ENCODE results near the gene MED17. TPM values are rescaled to one million over a fixed set of nuclear protein-coding genes. Genes with fewer than 3 reads are reported as not detected.

The MED17 gene
- total and polyA plus RNA-seq, 10 of the 15 experiments (the other 5 are each of a cell fraction or from before 2014, with no cell fraction given), result 7.3 to 38.7 (median 28.3) TPM

GRCh38 chr11:93751001-93751400 is 33.1 kb upstream of the MED17 start:
- ATAC-seq, result no peak

GRCh38 chr11:93753241-93753640 is 30.8 kb upstream of the MED17 start:
- H4K20me1 ChIP-seq (ENCODE audit: control insufficient read depth, insufficient read depth), result no peaks in the 10 kb centered on the region
- ATAC-seq (no peak), DNase-seq (ENCODE audit: low read depth, low spot score) (no peak), FAIRE-seq (no peak)
- CTCF ChIA-PET, result no interaction called here
- H3K4me1 ChIP-seq (ENCODE audit: control insufficient read depth, insufficient read depth, low read length), result peaks cover 3% of the 10 kb centered on the region; the same call in 1 of the 2 replicates
- BruUV-seq (replicated peaks), result no TSS peak
- POLR2A ChIA-PET, result no interaction called here
- H3K27me3 ChIP-seq (replicated peaks in 1 of 2; ENCODE audit: control insufficient read depth in 2 of 2, insufficient read depth in 2 of 2, low read length in 1 of 2), result no peaks in the 10 kb centered on the region
- SMC1A ChIA-PET (ENCODE audit: uncharacterized antibody, unreplicated experiment), result no interaction called here
- 97% methylated on average over 2 of the region's 2 CpGs for WGBS (ENCODE audit: insufficient coverage, insufficient replicate concordance, low lambda C conversion rate, missing lambda C conversion rate)
- intact Hi-C loops (cut with micrococcal nuclease; ENCODE audit: unreplicated experiment) (no loop called here), in situ Hi-C loops (cut with MboI) (no loop called here)
- H3K27ac ChIP-seq (ENCODE audit: control insufficient read depth, insufficient read depth), result no peak overlapping the region
- no peaks in the 10 kb centered on the region for H3K9me3 ChIP-seq (replicated peaks; ENCODE audit: control insufficient read depth, insufficient read depth, low read length)
- no peak for TF ChIP-seq BRCA1 (IDR thresholded peaks at IDR 0.05; ENCODE audit: low read depth, low read length)
- H3K4me2 ChIP-seq (ENCODE audit: control insufficient read depth, insufficient read depth), result no peak overlapping the region
- no peaks in the 10 kb centered on the region for H3K79me2 ChIP-seq (ENCODE audit: control insufficient read depth, insufficient read depth, low read length)
- RAD21 ChIA-PET (ENCODE audit: unreplicated experiment), result no interaction called here
- peaks cover 2 to 4% of the 10 kb centered on the region in 2 experiments; a peak in 3 of 4 replicates for H3K36me3 ChIP-seq (ENCODE audit: control insufficient read depth in 2 of 2, insufficient read depth in 2 of 2, low read length in 1 of 2)
- no peak overlapping the region for H3K4me3 ChIP-seq
- H3K9ac ChIP-seq (ENCODE audit: control insufficient read depth, insufficient read depth, low read length), result no peak overlapping the region
- H2AFZ ChIP-seq (ENCODE audit: control insufficient read depth, low read depth, low read length), result no peak overlapping the region

More at GRCh38 chr11:93751001-93751400, 33.1 kb upstream of the MED17 start:
- no peaks in the 10 kb centered on the region; the same call in 1 of the 2 replicates for H3K79me2 ChIP-seq (ENCODE audit: control insufficient read depth, insufficient read depth, low read length)
- H3K36me3 ChIP-seq (ENCODE audit: control insufficient read depth in 2 of 2, insufficient read depth in 2 of 2, low read length in 1 of 2), result peaks cover 0 to 4% of the 10 kb centered on the region in 2 experiments; a peak in 1 of 4 replicates
- ChIA-PET RAD21 (ENCODE audit: unreplicated experiment) (no interaction called here), POLR2A (interaction anchor here (1.2 to 1.7 kb wide), 2 partner anchors 9 to 33 kb away, joined by 3 to 5 read pairs; partner anchors contain the start of genes C11orf54, MED17 and TAF1D), CTCF (interaction anchor here (0.6 to 1.6 kb wide), 3 partner anchors 10 to 771 kb away, joined by 3 to 7 read pairs (median 6); partner anchors contain the start of genes C11orf54, MED17 and TAF1D), SMC1A (ENCODE audit: uncharacterized antibody, unreplicated experiment) (interaction anchor here (0.6 to 1.8 kb wide), 3 partner anchors 9 to 31 kb away, joined by 3 to 8 read pairs (median 3); partner anchors contain the start of genes C11orf54 and TAF1D)
- no TSS peak for BruUV-seq (replicated peaks)
- no peak for TF ChIP-seq SPI1 (IDR thresholded peaks at IDR 0.05; ENCODE audit: borderline replicate concordance, insufficient read depth, low read depth, low read length)
- in situ Hi-C loops (cut with MboI) (no loop called here), intact Hi-C loops (cut with micrococcal nuclease; ENCODE audit: unreplicated experiment) (no loop called here)
- H3K4me1 ChIP-seq (ENCODE audit: control insufficient read depth, insufficient read depth, low read length), result no peaks in the 10 kb centered on the region
- no peak overlapping the region for H2AFZ ChIP-seq (ENCODE audit: control insufficient read depth, low read depth, low read length)
- no peak overlapping the region for H3K4me2 ChIP-seq (ENCODE audit: control insufficient read depth, insufficient read depth)
- H3K4me3 ChIP-seq, result no peak overlapping the region
- 85% methylated on average over 1 of the region's 1 CpG for WGBS (ENCODE audit: insufficient coverage, insufficient replicate concordance, low lambda C conversion rate, missing lambda C conversion rate)
- H4K20me1 ChIP-seq (ENCODE audit: control insufficient read depth, insufficient read depth), result no peaks in the 10 kb centered on the region
- DNase-seq (ENCODE audit: low read depth, low spot score) (no peak), FAIRE-seq (no peak)
- no peak overlapping the region for H3K9ac ChIP-seq (ENCODE audit: control insufficient read depth, insufficient read depth, low read length)
- H3K9me3 ChIP-seq (replicated peaks; ENCODE audit: control insufficient read depth, insufficient read depth, low read length), result no peaks in the 10 kb centered on the region
- H3K27me3 ChIP-seq (replicated peaks in 1 of 2; ENCODE audit: control insufficient read depth in 2 of 2, insufficient read depth in 2 of 2, low read length in 1 of 2), result no peaks in the 10 kb centered on the region
- no peak overlapping the region for H3K27ac ChIP-seq (ENCODE audit: control insufficient read depth, insufficient read depth)

Measured in GM12878 (cell line).